Activated T-cell treated with anti-CD3 and anti-CD28 coated beads for 24 hours (primary cell): ENCODE results near the gene PRPS1L1.

Source experiments
- DNase-seq: peaks from one replicate; pipeline ENCODE4 v3.0.0-alpha.2; 2020; ENCODE audit warnings: low read depth

Gene PRPS1L1

GRCh38 chr7:18013936-18014335, 13.7 kb downstream of the PRPS1L1 start:
- no peak for DNase-seq

GRCh38 chr7:18004372-18004771, 23.3 kb downstream of the PRPS1L1 start:
- no peak for DNase-seq

- DNase-seq, result no peak
Observed at GRCh38 chr7:18003286-18003994, 24.2 kb downstream of the PRPS1L1 start.

- no peak for DNase-seq
Observed at GRCh38 chr7:17998692-17999091, 29.0 kb downstream of the PRPS1L1 start.

GRCh38 chr7:17996442-17997223, 31.0 kb downstream of the PRPS1L1 start:
- no peak for DNase-seq

DNA sequence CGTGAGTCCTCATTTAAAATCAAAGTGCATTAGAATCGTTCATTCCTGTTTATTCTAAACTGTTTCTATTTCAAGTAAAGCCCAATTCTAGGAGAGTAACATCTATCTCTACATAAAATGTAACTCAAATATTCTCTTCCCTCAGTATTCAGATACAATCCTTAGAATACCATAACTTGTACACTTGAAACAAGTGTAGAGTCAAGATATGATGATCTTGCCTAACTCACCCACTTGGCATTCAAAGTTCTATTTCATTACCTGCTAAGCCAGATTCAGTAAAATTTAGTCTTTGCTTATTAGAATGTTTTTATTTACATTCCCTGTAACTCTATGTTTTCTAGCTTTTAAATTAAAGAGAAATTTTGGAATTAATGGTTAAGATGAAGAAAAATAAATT, 31.6 kb downstream of the PRPS1L1 start:
- no peak for DNase-seq

GRCh38 chr7:17994079-17994850, 33.4 kb downstream of the PRPS1L1 start:
- DNase-seq, result no peak

GRCh38 chr7:17991866-17992648, 35.6 kb downstream of the PRPS1L1 start:
- DNase-seq, result no peak

- no peak for DNase-seq
Observed at GRCh38 chr7:17990761-17991160, 36.9 kb downstream of the PRPS1L1 start.

DNA sequence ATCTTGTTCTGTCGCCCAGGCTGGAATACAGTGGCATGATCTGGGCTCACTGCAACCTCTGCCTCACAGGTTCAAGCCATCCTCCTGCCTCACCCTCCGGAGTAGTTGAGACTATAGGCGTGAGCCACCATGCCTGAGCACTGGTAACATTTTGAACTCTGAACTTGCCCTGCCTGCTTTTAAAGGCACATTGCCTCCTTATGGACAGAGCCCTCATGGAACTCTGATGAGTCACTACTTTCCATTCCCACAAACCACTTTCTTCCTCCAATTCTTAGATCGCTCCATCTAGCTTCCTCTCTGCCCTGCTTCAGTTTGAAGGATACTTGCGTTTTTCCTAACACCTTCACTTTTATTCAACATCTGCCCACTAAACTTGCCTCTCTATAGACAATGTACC, 38.1 kb downstream of the PRPS1L1 start:
- DNase-seq, result no peak

- DNase-seq, result no peak
Observed at GRCh38 chr7:17988858-17989257, 38.8 kb downstream of the PRPS1L1 start.

DNA sequence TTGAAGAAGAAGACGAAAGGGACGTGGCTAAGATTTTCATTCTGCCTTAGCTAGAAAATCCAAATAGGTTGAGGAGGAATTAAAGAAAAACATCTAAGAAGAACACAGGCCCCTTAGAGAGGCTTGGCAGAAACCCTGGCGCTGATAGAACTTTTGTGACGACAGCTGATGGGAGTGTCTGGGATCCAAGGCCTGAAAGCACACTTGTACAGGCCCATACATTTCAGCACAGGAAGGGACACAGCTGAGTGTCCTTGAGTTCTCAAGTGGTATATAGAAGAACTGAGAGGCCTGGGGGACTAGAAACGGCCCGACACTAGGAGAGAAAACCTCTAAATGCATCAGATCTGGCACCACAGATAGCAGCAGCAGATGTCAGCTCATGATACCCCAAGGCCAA, 39.5 kb downstream of the PRPS1L1 start:
- no peak for DNase-seq

DNA sequence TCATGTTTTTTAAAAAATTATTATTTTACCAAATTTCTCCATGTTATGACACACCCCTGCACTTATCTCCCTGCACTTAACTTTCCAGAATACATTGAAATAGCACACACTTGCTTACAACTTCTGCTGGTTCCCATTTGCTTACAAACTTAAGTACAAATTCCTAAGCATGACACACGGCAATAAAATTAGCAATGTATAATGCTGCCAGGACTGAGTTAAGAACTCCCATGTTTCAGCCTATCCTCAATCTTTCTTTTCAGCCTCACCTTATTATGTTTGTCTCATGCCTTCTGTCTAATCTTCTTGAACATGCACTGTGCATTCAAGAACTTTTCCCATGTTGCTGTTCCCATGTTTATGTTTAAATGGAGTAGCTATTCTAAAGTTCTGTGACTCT, 40.8 kb downstream of the PRPS1L1 start:
- DNase-seq, result no peak

DNA sequence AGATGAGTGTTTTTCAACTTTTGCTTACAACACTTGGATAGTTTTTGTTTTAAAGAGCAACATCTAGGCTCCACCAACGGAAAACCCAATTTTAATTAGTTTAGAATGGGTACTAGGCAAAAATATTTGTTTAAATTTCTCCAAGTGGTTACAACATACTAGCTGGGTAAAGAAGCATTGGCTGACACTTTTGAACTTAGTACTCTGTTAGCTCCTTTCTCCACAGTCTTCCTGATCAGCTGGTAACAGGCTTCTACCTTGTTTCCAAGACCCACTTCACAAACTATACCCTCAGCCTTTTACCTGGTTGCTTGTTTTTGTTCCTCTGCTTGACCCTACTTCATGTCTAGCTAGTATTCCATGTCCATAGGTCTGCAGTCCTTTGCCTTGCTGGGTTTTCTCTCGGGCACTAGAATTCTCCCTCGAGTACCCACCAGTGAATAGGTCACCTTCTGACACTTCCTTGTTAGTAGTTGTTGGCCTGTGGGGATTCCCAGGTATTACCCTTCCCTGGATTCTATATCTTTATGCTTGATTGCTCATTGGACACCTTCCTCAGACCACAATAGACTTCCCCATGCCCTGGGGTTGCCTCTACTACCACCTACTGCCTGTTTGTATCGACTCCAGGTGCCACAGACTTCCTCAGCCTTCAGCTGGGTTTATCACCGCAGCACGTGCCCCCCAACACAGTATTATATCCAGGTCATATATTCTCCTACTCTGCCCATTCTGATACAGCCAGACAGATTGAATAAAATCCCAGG, 42.0 kb downstream of the PRPS1L1 start:
- no peak for DNase-seq

DNA sequence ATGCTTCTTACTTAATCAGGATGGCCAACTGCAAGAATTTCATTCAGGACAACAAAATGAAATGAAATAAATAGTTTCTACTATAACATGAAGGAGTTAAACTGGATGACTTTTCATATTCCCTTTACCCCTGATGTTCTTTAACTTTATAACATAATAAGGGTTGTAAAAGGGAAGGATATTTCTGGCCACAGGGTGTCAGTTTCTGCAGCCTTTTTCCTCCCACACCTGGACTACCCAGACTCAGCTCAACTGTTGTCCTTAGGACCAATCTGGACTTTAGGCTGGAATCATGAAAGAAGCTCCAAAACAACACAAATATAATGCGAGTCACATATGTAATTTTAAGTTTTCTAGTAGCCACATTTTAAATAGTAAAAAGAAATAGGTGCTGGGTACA, 43.4 kb downstream of the PRPS1L1 start:
- no peak for DNase-seq

- DNase-seq, result no peak
Observed at GRCh38 chr7:17983221-17984062, 44.2 kb downstream of the PRPS1L1 start.

DNA sequence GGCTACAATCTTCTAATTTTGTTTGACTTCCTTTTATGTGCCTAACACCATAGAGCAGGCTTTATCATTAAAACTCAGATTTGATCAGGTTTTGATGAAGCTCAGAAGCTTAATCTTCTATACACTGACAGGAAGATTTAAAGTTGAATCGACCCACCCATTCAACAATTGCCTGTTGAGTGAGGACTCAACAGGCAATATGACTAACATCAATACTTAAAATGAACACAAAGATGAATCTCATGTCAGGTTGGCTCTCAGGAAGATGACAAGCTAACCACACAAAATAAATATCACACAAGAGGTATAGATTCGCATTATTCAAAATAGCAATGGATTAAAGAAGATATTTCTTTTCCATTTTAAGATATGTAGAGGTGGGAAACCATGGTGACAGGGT, 50.7 kb downstream of the PRPS1L1 start:
- no peak for DNase-seq
